Measurements from ENCODE around the gene FASTK.
A peak's percentile ranks its signal among the peaks of the same experiment; 100 is the strongest.

Gene FASTK

DNA sequence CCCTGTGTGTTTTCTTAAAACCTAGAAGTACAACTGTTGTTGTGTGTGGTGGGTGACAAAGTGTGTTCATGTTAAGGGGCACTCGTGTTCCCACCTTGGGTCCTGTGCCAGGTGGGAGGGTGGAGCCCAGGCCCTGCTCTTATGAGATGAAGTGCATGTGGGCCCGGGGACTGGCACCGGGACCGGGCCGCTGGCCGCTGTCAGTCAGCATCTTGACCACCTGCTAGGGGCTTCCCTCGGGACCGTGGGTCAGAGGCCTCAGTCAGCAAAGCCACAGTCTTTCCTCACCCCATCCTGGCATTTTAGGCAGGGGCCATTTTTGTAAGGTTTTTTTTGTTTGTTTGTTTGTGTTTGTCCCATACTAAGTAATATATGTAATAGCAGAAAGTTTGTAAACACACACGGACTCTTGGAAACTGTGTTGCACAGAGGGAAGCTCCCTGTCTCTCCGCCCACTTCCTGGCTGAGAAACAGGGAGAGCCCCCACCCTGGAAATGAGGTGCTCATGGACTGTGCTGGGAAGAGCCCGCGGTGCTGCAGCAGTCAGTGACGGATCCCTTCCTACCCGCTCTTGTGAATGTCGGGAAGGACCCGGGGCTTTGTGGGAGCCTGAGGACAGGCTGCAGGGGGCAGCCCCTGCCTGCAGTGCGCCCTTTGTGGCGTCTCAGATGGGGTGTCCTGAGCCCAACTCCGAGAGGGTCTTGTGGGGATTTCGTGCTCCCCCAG is 19.0 kb upstream of the FASTK start:
- DNase-seq, result peak in 1 of 2 donors; percentile 45

DNA sequence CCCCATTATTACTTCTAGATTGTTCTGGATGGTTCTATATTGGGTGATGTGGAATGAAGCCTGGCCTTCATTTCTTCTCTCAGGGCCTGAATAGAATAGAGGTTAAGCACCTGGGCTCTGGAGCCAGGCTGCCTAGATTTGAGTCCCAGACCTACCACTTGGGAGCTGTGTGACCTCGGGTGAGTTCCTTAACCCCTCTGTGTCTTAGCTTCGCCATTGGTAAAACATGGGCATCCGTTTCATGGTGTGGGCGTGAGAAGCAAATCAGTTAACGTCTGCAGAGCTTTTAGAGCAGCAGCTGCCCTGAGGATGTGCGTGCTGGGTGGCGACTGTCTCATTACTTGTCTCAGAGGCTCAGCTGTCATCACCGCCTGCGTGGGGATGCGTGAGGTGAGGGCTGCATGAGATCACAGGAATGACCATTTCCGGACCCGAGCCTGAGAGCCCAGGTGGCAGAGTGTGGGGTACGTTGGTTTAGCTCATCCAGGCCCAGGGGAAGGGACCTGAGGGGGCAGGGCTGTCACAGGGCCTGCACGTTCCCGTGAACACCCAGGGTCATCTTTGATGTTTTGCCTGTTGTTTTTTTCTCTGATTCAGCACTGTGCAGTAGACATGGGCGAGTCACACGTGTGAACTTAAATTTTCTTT is 15.3 kb upstream of the FASTK start:
- no peak for DNase-seq

DNA sequence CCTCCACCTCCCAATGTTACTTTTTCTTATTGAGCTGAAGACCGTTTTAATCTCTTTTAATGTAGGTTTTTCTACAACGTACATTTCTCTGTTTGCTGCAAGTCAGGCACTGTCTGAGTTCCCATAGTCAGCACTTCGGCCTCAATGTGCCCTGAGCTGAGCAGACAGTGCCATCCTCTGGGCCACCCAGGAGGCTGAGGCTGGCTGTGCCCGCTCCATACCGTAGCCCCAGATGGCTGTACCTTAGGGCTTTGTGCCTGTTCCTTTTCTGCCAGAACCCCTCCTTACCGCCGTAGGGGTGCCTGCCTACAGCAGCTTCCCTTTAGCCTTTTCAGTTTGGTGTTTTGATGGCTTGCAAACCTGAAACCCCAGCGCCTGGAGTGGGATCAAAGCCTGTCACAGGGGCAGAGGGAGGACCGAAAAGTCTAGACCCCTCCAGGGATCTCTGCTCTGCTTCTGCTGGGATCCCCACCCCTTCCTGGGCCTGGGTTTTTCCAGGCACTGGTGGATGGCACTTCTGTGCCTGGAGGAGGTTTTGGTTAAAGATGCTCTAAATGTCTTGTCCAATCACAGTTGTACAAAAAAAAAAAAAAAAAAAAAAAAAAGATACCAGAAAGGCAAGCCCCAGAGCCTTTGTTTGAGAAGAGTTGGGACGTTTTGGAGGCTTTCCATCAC is 14.7 kb upstream of the FASTK start:
- no peak for DNase-seq

DNA sequence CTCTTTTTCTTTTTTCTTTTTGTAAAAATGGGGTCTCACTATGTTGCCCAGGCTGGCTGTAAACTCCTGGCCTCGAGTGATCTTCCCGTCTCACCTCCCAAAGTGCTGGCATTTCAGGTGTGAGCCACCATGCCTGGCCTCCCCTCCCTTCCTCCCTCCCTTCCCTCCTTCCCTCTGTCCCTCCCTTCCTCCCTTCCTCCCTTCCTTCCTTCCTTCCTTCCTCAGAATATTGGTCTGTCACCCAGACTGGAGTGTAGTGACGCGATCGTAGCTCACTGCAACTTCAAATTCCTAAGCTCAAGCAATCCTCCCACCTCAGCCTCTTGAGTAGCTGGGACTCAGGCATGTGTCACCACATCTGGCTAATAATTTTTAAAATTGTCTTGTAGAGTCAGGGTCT is 14.1 kb upstream of the FASTK start:
- DNase-seq, result no peak

DNA sequence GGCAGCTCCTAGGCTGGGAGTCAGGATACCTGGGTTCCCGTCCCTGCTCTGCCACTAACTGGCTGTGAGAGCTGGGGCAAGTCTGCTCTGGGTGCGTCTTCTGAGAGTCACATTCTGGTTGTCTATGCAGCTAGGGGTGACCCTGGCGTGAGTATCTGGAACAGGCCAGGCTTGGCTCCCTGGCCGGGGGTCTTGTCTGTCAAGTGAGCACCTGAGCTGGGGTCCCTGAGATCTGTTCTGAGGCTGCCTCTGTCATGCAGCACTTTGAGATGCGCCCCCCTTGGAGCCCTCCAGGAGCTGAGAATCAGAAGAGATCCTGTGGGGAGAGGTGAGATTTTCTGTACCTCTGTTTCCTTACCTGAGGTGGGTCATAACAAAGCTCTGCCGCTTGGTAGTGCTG is 13.1 kb upstream of the FASTK start:
- DNase-seq, result no peak

DNA sequence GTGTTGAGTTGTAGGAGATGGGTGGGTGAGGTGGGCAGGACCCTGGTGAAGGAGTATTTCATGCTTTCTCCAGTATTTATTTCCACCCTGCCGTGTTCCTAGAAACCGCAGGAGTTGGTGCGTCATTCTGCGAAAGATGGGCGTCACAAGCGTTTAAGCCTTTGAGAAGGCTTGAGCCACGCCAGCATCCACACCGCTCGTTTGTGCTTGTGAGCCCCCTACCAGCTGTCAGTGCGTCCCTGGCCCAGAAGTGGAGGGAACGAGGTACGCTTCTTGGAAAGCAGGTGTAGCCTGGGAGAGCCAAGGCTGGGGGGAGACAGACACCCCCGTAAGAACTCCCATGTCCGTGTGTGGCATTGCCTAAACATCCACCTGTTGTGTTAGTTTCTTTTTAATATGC is 11.4 kb upstream of the FASTK start:
- DNase-seq, result no peak

DNA sequence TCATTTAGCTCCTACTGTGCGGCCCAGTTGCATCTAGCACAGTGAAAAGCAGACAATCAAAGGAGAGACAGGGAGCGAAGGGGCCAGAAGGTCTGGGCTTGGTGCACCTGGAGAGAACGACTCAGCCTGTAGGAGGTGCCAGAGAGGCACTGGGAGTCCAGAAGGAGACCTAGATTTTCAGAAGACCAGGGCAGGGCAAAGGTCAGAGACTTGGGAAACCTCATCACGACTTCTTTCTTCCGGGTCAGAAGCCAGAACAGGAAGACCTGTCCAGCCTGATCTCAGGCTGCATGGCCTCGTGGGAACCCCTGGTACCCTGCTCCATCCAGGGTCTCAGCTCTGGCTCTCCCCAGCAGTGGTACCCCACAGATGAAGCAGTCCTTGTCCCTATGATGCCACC is 10.8 kb upstream of the FASTK start:
- DNase-seq, result peak; percentile 73 to 76

DNA sequence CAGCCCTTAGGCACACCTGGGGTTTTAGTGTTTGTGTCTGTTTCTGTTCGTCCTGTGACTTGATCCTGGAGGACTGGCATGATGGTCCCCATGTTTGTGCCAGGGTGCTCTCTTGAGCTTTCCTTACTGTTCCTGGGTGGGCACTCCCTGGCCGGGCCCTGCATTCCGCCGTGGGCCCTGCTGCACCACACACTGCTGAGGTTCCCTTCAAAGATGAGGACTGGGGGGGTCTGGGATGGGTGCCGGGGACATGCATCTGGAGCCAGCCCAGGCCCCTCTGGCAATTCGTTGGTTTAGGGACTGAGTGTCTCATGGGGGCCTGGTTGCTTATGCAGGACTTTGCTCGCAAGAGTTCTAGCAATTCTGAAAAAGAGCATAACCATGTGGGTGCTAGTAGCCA is 10.4 kb upstream of the FASTK start:
- no peak for DNase-seq

DNA sequence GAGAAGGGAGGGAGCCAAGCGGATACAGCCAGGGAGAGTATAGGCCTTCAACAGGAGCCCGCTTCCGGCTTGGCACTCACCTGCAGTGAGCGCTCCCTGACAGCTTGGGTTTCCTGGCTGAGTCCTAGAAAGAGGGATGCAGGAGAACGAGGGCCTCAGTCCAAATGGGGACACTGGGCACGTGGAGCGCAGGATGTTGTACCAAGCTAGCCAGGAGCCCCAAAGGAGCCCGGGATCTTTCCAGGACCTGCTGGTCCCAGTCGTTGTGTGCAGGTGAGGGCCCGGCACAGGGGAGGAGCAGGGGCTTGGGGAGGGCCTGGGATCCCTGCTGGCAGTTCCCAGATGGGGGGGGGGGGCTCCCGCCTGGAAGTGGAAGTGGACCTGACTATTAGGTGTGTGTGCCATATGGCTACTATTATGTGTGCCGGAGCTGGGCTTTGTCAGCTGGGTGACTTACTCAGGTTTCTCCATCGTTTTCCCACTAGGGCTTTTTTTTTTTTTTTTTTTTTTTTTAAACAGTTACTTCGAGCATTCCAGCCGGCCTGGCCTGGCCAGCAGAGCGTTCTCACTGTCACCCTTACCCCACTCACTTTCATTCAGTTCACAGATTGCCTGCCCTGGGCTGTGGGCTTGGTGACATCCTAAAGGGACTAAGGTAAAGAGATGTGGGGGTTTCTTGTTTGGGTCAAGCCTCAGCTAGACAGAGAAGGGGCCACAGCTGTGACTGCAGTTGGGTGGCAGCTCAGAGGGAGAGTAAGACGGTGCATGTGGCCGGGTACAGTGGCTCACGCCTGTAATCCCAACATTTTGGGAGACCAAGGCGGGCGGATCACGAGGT is 9.5 kb upstream of the FASTK start:
- no peak for DNase-seq

DNA sequence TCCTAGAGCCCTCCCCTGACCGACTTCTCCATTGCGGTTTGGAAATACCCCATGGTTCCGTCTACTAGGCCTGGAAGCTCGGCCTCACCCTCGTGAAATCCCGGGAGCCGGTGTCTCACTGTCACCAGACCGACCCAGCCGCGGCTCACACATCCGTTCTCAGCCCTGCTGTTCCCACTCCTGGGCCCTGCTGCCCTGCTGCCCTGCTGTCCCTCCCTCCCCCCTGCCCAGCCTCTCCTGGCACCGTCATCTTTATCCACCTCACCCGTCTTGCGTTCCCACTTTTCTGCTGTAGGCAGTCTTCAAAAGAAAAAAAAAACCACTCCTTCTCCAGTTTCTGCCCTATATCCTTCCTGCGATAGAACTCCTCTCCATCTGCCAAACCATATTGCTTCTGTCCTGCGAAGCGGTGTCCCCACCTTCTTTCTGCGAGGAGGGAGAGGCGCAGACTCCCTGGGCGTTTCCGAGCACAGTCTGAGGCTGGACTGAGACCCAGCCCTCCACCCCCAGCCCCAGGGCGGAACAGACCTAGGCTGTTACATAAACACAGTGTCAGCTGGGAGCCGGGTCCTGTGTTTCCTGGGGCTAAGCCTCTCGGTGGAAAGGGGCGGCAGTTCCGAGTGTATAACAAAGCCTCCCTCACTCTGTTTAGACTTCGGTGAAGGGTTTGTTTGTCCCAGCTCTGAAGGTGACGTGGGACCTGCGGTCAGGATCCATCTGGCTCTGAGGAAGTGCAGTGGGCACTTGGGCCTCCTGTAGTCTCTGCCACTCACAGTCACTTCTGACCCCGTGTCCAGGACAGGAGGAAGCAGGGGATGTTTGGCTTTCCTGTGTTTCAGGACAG is 8.5 kb upstream of the FASTK start:
- DNase-seq, result peak; percentile 96 to 99

DNA sequence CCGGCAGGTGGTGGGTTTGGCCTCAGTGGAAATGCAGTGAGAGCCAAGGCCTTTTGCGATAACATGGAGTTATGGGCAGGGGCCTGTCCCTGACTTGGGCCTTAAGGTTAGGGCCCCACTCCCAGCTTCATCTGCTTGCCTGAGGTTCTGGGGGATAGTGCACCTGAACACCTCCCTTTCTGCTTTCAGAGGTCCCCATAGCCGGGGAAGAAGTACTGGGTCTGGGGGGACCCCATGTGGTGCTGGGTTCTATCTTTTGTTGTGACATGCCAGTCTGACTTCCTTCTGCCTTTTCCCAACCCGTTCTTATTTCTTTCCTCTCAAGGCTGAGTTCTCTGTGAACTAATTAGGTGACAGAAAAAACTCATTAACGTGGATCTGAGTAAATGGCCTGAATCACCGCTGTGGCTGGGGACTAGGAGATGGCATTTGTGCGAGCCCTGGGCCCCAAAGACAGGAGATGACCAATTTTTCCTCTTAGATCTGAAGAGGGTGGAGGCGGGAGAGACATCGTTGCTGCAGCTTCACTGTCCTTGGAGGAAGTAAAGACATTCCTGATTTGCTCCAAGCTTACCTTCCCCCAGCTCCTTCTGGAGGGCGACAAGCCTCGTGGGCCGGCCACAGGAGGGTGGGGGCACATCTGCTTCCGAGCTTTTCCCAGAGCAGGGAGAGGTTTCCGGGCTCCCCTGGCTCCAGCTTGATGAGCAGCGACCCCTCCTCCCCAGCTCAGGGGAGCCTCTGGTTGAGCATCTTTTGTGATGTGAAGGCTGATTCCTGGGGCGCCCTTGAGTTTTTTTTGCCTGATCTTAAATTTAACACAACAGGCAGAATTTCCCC is 7.6 kb upstream of the FASTK start:
- DNase-seq, result peak in 1 of 2 donors; percentile 49

DNA sequence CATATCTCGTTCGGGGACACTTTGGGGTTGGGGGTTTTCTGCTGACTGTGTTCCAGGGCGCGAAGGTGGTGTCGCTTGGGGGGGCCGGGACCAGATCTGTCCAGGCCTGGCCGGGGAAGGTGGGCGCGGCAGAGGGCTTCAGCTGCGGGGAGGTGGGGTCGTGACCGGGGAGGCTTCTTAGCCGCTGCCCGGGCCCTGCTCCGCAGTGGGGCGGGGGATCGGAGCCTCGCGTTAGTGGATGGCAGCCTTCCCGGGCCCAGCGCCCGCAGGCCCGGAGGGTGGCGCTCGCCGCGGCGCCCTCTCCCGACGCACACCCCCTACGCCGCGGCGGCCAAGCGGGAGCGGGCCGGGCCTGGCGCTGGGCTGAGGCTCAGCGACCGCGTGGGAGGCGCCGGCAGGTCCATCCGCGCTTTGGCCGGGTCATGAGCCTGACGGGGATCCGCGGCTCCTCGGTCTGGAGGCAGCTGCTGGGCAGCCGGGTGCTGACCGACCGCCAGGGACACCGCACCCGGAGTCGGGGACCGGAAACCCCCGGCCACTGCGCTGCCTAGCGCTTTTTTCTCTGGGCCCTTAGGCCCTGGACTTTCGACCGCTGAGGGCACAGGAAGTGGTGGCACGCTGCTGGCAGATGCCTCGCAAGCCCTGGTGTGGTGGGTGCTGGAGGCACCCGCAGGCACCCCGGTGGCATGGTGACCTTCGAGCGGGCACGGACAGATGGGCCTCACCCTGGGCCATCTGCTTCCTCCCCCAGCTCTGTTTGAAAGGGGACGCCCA is 6.8 kb upstream of the FASTK start:
- DNase-seq, result peak; percentile 49 to 60

DNA sequence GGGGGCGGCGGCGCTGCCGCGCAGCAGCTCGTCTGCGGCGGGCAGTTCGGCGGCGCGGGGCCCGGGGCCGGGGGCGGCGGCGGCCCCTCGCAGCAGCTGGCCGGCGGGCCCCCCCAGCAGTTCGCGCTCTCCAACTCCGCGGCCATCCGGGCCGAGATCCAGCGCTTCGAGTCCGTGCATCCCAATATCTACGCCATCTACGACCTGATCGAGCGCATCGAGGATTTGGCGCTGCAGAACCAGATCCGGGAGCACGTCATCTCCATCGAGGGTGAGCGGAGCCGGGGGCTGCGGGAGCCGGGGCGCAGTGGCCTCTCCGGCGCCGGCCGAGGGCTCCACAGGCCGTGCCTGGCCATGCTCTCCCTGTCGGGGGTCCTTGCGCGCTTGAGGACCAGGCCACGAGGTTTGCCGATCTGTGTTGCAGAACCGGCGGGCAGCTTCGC is 6.2 kb upstream of the FASTK start:
- no peak for DNase-seq

DNA sequence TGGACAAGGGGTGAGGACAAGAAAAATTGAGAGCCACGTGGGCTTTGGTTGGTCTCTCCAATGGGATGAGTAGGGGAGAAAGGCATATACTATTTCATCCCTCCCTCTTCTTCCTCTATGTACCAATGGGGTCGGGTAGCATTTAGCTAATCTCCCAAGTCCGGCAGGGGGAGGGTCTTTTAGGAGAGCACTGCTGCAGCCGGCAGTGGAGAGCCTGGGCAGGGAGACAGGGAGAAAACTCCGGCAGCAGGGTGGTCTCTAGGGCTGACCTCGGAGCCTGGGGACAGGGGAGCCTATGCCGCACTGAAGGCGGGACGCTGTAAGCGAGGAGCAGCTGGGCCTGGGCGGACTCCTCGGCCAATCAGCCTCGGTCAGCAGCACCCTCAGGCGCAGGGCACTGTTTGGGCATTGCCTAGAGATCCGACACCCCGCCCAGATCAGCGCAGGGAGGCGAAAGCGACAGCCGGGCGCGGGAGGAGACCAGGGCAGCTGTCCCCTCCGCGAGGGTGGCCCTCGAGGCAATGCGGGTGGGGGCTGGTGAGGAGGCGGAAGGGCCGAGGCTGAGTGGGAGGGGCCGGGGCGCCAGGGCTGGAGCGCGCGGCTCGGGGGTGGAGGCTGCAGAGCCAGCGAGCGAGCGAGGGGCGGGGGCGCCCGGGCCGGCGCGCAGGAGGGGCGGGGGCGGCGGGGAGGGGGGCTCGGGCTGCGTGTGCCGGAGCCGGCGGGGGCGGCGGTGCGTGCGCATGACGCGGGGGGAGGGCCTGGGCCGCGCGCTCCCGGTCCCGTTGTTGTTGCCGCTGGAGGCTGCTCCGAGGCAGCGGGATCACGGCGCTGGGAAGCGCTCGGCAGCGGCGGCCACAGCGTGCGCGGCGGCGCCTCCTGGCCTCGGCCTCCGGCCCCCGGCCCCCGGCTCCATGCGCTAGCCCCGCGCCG is 5.3 kb upstream of the FASTK start, which contains the start of gene AGAP3:
TSS of gene AGAP3 (plus strand) at position 785 of the 930 bp plus-strand sequence. CDS start 267 bp downstream, outside the sequence.
- DNase-seq, result peak; percentile 82 to 89

DNA sequence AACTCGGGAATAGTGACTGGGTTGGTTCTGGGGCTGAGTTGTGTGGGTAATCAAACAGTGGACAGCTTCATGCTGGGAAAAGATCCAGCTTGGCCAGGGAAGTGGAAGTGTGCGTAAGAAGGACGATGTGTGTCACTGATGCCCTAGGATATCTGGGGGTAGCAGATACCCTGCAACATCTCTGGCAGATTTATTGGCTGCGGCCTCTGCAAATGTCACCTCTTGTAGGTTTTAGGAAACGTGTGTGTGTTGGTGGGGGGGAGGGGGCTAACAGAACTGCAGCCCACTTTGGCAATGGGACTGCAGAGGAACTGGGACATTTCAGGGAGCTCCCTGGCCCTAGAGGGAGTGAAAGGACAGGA is 4.7 kb upstream of the FASTK start:
- no peak for DNase-seq

DNA sequence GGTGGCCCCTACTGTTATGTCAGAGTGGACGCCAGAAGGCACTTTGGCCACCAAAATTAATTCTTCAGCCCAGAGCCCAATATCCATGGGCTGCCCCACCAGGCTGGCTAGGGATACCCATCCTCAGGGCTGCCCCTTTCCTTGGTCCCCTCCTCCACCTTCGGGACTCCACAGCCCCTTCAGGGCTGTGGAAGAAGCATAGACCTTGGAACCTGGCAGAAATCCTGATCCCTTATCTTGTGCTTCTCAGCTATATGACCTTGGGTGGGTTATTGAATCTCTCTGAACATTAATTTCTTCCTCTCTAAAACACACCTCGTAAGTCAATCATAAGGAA is 3.2 kb upstream of the FASTK start:
- no peak for DNase-seq

DNA sequence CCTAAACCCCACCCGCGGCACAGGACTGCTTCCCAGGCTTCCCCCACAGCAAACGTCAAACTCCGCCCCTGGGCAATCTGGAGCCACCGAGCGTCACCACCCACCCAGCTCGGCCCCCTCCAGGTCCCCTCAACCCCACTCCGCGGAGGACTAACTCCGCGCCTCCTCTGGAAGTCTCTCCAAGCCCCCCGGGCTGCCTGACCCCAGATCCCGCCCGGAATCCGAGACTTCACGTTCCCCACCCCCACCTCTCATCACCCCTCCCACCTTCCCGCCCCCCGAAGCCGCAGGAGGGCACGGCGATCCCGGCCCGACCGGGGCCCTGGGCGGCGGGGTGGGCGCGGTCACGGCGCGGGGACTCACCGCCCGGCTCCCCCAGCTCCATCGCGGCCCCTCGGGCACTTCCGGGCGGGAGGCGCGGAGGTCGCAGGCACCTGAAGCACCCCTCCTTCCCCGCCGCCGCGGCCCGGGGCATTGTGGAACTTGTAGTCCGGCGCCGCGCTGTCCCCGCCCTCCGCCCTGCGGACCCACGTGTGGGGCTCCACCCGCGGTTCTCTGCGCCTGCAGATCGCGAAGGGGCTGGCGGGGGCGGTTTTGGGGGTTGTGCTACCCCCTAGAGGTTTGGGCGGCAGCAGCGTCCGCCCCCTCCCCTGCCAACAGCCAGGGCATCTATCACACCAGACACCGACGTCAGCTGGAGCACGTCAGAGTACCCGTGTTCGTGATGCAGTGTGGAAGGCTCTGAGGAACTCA is 2.6 kb upstream of the FASTK start, which contains the start of gene TMUB1:
TSS of gene TMUB1 (minus strand) at position 423 of the 753 bp plus-strand sequence. CDS start 930 bp downstream, outside the sequence.
- DNase-seq, result peak; percentile 53 to 65
